GM12892 (cell line): ENCODE results near the gene RPP25.

Experiments
- POLR2A ChIP-seq: IDR thresholded peaks from 2 replicates; pipeline ENCODE4 v1.6.1; 2011; ENCODE audit warnings: low read depth, low read length, control low read depth
- TAF1 ChIP-seq: IDR thresholded peaks from 2 replicates; pipeline ENCODE4 v1.6.1; 2011; ENCODE audit warnings: low read depth, mild to moderate bottlenecking, control low read depth, low read length, borderline replicate concordance

DNA sequence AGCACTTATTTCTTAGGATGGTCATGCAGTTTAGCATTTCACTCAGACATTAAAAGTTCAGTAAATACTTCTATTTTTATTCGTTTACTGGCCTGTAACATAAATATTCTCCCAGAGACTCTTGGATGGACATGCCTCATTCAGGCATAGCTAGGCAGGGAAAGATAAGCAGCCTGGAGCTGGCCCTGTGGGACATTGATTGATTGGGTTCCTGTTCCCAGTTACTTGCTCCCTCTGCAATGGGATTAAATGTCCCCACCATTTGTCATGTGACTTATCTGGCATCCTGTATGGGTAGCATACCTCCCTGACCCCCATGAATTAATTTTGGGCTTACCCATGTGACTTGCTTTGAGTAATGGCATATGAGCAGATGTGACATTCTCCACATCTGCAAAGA lies 36.0 kb upstream of the RPP25 start:
- no peak for TF ChIP-seq TAF1
- no peak for TF ChIP-seq POLR2A
